Right kidney (tissue), 1 donor: ENCODE data around the gene PRTFDC1.

ENCODE experiments used
- DNase-seq: peaks from one replicate; pipeline ENCODE4 v3.0.0-alpha.2; 2016

Gene PRTFDC1

DNA sequence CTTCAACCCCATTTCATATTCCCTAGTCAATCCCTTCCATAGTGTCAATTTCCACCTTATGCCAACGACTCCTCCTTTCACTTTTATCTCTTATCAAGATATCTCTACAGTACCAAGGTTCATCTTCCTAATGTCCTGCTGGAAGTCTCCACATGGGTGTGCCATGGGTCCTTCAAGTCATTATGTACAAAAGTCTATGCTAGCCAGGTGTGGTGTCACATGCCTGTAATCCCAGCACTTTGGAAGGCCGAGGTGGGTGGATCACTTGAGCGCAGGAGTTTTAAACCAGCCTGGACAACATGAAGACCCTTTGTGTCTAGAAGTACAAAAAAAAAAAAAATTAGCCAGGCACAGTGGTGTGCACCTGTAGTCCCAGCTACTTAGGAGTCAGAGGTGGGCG lies 47.6 kb downstream of the PRTFDC1 start:
- no peak for DNase-seq

DNA sequence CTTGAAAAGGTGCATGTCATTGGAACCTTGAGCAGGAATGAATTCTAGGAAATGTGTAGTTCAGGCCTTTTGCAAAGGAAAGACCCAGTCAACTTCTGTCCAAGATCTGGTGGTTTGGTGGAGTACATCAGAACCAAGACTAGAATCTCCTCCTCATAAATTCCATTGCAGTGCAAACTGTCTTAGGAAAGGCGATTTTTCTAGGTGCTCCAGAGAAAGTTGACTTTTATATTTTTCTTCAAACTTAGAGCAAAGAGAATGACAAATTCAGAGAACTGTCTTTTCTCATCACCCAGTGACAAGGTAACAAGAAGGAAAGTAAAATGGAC lies 50.0 kb downstream of the PRTFDC1 start:
- no peak for DNase-seq

DNA sequence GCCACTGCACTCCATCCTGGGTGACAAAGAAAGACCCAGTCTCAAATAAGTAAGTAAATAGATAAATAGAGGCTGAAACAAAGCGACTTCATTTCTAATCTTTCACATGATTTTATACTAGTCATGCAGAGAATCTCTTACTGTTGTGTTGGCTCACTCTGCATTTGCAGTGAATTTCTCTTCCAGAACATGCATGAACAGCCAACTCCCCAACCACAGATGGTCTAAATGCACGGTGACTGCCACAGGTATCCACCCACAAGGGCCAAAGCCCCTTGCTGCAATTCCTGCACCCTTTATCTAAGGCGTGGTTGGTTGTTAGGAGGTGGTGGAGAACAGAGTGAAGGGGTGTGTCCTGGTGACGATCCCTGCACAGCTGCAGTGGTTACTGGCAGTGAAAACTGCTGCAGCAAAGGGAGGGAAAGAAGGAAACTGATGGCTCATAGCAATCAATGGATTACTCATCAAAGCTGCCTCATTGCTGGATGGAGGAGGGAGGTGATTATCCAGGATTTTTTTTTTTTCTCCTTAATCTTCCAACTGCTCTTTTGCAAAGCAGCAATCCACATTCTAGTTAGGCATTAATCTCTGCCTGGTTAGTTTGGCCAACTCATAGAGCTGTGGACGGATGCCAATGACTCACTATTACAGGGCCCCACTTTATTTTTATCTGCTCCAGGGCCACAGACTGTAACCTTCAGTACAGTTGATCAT lies 50.6 kb downstream of the PRTFDC1 start:
- DNase-seq: no peak

DNA sequence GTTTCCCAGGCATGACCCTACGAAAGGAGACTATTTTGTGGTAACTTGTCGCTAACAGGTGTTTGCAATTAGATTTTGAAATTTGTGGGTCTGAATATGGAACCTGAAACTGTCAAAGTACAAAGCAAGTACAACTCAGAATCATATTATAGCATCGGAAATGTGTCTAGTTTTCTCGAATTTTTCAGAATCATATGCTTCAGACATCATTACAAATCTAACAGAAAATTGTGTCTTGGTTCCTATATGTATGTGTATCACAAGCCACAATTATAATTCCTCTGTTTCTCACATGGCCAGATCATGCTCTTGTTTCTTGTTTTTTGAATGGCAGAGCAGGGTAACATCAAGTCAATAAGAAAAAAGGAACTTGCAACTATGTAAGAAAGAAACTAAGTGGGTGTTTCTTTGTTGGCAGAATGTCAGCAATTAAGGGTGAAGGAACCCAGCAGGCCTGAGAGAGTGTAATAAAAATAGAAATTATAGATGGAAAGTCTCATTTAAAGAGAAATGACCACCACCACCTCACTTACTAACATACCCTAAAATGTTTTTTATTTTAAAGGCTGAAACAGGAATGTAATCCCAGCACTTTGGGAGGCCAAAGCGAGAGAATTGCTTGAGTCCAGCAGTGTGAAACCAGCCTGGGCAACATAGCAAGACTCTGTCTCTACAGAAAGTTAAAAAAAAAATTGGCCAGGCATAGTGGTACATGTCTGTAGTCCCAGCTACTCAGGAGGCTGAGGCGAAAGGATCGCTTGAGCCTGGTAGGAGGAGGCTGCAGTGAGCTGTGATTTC lies 51.3 kb downstream of the PRTFDC1 start:
- no peak for DNase-seq

DNA sequence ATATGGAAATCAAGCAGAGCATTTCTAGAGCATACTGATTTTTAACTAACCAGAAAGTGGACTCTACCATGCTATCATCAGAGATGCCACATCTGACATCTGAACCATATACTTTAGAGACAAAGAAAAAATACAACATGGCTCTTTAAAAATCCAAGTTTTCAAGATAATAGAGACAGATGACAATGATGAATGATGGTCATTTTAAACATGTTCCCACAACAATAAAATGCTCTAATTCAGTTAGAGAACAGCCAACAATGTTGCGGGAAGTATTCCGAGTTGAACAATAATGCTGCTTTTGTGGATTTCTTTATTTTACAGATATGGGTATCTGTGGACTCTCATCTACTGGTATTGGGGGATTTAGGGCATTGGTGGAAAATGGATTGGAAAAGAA lies 52.8 kb downstream of the PRTFDC1 start:
- no peak for DNase-seq

DNA sequence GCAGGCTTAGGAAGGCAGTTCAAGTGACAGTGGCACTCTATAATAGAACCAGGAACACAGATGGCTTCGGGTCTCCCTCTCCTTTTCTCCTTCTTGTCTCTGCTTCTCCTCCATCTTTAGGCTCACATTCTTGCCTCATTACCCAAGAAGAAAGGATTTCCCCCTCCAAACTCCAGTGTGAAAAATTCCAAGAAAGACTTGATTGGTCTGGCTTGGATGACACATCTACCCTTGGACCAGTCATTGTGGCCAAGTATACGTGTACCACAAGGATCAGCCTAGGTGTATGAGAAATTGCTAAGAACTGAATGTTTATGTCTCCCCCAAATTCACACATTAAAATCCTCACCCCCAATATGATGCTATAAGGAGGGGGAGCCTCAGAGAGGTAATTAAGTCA lies 53.9 kb downstream of the PRTFDC1 start:
- no peak for DNase-seq

DNA sequence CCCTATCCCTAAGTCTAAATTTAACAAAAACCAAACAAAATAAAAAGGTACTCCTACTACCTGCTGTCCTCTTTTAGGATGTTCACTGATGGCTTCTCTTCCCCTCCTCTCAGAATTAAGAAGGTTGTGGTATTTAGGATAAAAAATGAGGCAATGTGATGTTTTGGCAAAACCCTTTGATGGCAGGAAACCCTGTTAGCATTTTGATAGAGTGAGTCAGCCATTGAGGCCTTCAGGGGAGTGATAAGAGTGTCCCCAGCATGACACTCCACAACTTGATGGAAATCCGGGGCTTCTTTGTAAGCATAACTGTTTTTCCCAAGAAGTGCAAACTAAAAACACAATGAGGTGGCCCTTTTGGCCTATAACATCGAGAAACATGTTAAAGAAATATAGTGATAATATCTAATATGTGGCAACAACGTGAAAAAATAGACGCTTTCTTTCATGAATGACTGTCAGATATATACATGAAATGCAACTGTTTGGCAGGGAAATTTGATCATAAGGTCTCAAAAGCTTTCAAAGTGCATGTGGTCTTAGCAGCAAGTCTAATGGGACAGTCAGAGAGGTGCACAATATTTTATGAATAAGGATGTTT lies 55.0 kb downstream of the PRTFDC1 start:
- no peak for DNase-seq

DNA sequence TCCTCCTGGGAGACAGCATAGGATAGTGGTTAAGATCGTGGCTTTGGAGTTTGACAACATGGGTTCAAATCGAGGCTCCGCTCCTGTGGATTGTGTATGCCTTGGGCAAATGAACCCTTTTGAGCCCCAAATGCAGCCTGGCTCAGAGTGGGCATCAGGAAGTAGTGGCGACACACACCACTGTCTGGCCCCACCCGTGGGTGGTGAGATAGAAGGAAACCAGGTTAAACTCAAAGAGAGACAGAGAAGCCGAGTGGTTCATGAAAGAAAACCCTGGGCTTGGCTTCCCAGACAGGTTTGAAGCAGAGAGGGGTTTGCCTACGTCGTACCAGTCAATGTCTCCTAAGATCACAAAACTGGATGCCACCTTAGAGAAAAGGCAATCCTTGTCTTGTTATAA lies 57.7 kb downstream of the PRTFDC1 start:
- no peak for DNase-seq

DNA sequence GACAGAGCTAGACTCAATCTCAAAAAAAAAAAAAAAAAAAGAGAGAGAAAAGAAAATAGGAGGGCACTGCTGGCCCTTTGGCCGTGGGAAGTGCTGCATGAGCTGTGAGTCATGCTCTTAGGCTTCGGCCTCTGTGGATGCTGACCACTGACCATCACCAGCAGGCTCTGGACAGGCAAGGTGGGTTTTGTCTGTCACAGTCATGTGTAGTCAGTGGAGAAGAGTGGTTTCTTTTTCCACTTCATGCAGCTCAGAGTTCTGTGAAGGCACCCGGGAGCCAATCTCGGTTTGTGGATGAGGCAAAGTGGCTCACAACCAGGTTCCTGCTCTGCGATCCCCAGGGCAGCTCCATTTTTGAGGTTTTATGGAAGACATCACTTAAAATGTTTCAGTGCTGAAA lies 58.1 kb downstream of the PRTFDC1 start:
- DNase-seq: no peak

DNA sequence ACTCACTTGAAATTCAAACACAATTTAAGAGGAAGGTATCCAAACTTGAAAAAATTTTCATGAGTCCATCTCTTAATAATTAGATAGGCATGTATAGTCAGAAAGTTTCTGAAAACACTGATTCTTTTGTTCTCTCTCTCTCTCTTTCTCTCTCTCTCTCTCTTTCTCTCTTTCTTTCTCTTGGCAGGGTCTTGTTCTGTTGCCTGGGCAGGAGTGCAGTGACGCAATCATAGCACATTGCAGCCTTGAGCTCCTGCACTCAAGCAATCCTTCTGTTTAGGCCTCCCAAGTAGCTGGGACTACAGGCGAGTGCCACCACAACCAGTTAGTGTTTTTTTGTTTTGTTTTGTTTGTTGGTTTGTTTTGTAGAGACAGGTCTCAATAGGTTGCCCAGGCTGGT lies 59.3 kb downstream of the PRTFDC1 start:
- no peak for DNase-seq

DNA sequence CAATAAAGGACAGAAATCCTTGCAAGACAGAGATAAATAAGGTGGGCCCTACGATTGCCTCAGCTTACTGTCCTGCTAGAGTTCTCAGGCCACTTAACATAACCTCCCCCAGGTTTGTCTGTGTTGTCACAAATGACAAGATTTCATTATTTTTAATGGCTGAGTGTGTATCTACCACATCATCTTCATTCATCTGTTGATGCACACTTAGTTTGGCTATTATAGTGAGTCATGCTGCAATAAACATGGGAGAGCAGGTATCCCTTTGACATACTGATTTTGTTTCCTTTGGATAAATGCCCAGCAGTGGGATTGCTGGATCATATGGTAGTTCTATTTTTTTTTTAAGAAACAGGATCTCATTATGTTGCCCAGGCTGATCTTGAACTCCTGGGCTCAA lies 60.6 kb downstream of the PRTFDC1 start:
- no peak for DNase-seq

DNA sequence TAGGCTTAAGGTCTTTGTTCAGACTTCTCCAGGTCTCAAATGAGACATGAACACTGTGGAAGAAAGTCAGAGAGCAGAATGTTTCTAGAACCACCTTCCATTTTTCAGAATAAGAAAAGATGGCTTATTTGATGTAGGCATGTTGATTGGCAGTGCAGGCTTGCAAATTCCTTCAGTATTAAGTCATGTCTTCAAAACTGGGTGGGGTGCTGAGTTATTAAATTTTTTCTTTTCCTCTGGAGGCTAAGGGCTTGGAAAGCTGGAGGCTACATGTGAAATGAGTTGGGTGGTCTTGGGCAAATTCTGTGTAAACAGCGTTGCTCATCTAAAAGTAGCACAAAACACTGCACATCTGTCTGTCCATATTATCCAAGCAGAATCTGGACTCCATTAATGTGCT lies 62.8 kb downstream of the PRTFDC1 start:
- DNase-seq: no peak

DNA sequence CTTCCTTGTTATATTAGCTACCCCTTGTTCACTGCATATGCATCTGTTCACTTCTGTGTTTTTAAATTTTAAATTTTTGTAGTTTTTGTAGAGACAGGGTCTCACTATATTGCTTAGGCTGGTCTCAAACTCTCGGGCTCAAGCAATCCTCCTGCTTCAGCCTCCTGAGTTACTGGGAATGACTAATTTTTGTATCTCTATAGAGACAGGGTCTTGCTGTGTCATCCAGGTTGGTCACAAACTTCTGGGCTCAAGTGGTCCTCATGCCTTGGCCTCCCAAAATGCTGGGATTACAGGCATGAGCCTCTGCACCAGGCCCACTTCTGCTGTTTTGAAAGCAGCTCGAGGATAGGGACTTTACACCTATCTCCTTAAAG lies 64.6 kb downstream of the PRTFDC1 start:
- no peak for DNase-seq

DNA sequence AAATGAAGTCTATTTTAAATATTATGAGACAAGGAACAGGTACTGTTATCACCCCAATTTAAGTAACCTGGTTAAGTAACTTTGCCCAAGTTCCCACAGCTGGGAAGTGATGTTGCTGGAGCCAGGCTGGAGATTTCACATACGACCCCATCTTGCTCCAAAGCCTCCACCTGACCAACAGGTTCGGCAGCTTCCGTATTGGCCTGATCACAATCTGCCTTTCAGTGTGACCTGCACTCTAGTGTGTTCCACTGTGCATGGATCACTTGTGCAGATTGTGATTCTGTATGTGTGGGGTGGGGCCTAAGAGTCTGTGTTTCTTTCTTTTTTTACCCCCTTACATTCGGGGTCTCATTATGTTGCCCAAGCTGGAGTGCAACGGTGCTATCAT lies 66.1 kb downstream of the PRTFDC1 start:
- DNase-seq: no peak

DNA sequence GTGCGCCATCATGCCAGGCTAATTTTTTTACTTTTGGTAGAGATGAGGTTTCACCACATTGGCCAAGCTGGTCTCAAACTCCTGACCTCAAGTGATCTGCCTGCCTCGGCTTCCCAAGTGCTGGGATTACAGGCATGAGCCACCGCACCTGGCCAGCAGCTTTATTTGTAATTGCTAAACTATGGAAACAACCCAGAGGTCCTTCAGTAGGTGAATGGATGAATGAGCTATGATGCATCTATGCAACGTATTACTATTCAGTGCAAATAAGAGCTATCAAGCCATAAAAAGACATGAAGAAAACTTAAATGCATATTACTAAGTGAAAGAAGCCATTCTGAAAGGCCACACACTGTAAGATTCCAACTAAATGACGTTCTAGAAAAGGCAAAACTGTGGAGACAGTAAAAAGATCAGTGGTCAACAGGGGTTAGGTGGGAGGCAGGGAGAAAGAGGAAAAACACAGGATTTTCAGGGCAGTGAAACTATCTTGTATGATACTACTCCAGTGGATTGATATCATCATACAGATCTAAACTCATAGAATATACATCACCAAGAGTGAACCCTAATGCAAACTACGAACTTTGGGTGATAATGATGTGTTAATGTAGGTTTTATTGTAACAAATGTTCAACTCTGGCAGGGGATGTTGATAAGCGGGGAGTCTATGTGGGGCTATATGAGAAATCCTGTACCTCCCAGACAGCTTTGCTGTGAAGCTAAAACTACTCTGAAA lies 66.7 kb downstream of the PRTFDC1 start:
- no peak for DNase-seq

DNA sequence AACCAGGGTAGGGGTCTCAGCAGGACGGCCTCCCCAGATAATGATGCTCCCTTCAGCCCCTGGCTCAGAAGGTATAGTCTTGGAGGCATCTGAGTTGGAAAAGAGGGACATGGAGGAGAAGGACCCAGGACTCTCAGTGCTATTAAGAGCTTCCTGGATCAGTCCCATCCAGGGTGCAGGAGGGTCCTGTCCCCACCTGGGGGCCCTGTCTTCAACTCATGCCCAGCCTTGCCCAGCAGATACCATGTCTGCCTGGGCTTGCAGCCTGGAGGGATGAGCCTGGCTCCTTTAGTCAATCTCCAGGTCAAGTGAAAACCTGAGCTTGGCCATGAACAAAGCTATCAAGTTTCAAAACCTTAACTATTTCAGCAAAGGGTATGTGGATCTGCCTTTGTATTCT lies 67.6 kb downstream of the PRTFDC1 start:
- no peak for DNase-seq

DNA sequence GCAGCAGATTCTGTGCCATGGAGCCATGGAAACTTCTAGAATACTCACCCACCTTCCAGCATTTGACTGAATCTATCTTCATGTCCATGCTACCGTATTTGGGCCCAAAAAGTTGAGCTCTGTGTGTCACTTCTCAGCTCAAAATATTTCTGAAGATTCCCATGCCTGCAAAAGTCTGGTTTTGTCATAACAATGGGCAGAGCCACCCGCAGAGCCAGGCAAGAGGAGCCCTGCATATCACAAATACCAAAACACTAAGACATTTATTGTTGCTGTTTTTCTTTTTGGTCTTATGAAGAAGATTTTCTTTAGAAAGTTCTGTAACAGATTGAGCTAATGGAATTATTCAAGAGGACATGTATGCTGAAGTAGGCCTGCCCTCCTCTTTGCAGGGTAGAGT lies 68.1 kb downstream of the PRTFDC1 start:
- no peak for DNase-seq

DNA sequence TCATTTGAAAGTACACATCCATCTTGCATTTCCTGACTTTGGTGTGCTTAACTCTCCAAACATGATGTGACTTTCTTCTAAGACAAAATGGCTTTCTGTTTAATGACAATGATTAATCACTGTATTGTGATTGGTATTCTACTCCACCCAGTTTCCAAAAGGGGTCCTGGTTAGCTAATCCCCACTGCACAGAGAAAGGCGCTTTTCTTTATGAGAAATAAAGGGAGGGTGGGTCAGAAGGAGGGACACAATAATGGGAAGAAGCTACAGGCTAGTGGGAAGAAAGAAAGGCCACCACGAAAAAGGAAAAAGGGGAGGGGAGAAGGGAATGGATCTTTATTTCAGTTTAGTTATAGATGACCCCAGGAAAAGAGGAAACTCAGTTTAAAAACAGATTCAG lies 69.2 kb downstream of the PRTFDC1 start:
- DNase-seq: no peak

DNA sequence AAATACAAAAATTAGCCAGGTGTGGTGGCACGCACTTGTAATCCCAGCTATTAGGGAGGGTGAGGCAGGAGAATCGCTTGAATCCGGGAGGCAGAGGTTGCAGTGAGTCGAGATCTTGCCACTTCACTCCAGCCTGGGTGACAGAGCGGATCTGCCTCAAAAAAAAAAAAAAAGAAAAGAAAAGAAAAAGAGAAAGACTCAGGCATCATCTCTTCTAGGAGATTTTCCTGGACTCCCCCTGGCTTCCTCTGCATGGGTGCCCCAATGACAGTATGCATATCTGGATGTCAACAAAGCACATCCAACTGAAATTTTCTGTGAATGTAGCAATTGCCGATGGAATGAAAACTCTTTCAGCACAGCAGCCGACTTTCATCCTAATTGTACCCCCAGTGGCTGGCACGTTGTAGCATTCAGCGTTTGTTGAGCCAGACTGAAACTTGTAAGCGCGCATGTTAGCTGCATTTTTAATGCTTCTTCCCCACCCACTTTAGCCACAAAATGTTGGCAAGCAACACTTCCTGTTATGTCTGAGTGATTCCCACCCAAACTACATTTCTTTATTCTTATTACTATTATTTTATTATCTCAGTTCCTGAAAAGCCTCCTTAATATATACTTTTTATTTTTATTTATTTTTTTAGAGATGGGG lies 70.2 kb downstream of the PRTFDC1 start:
- DNase-seq: no peak

DNA sequence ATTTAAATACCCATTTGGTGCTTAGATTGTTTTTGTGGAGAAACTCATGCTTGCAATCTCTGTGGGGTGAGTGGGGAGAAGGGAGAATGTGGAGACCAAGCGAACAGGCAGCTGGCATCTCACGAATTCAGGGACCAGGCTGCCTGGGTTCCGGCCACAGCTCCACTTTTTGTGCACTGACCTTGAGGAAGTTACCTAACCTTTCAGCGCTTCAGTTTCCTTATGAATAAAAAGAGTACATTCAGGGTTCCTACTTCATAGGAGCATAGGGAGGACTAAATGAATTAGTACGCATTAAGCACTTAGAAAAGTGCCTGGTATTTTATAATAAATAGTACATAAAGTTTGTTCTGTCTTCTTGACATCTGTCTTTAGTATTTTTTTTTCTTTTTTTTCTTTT lies 72.5 kb downstream of the PRTFDC1 start:
- no peak for DNase-seq

DNA sequence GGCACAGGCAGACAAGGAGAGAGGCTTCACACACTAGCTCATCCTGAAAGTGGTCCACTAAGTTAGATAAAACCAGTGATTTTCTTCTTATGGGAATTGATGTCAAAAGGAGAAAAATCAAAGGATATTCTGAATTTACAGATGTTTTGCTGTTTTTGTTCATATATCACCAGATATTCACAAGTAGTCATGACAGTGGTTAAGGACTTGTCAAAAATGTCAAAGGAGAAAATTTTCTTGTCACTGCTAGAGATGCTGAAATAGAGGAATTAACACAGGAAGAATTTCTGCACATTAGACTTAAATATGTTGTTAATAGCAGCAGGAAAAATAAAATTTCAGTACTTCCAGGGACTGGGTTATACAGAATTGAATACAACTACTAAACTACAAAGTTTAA lies 78.3 kb downstream of the PRTFDC1 start:
- no peak for DNase-seq

DNA sequence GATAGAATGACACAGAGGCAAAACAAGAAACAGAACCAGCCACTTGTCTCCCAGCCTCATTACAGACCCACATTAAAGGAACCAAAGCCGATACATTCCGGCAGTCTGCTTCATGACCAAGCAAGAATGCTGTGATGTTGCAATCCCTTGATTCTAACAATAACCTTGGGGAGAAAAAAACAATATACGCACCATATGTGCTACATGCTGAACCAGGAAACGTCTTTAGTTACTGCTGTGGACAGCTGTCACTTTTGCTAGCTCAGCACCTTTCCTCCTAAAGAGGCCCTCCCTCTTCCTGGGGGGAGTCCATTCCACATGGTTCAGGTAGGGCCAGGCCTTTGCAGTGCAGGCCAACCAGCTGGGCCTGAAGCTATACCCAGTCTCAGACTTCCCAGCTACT lies 79.1 kb downstream of the PRTFDC1 start:
- DNase-seq: no peak

DNA sequence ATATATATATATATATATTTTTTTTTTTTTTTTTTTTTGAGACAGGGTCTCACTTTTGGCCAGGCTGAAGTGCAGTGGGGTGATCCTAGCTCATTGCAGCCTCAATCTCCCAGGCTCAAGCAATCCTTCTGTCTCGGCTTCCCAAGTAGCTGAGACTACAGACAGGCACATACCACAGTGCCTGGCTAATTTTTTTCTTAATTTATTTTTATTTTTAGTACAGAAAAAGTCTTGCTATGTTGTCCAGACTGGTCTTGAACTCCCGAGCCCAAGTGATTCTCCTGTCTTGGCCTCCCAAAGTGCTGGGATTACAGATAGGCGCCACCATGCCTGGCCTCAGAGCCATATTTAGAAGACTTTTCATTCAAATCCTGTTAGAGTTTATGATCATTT lies 79.6 kb downstream of the PRTFDC1 start:
- no peak for DNase-seq
